Endodermal cell (in vitro differentiated cells): Measurements from ENCODE around the gene ZNF25. TPM values are rescaled to one million over a fixed set of nuclear protein-coding genes. Genes with fewer than 3 reads are reported as not detected.

Source experiments
- DNase-seq: peaks from one replicate; pipeline ENCODE4 v3.0.0-alpha.2; 2017
- H3K27ac ChIP-seq: 2 replicates; pipeline ENCODE4 v1.5.1; 2013; ENCODE audit warnings: mild to moderate bottlenecking, low read depth, low read length, moderate library complexity
- H3K27me3 ChIP-seq: 2 replicates; pipeline ENCODE4 v1.6.1; 2013; ENCODE audit warnings: mild to moderate bottlenecking, low read length, moderate library complexity; ENCODE audit not compliant: insufficient read depth, control insufficient read depth, poor library complexity, severe bottlenecking
- H3K36me3 ChIP-seq: 2 replicates; pipeline ENCODE4 v1.7.0; 2013; ENCODE audit warnings: mild to moderate bottlenecking, low read length, moderate library complexity; ENCODE audit not compliant: control insufficient read depth, insufficient read depth
- H3K4me1 ChIP-seq: one replicate; pipeline ENCODE4 v1.7.0; 2013; ENCODE audit warnings: low read length; ENCODE audit not compliant: control insufficient read depth, insufficient read depth
- H3K4me3 ChIP-seq: 2 replicates; pipeline ENCODE4 v1.5.1; 2013; ENCODE audit warnings: mild to moderate bottlenecking, low read length, moderate library complexity
- H3K9ac ChIP-seq: 2 replicates; pipeline ENCODE4 v1.6.1; 2013; ENCODE audit warnings: mild to moderate bottlenecking, low read length, moderate library complexity; ENCODE audit not compliant: poor library complexity, severe bottlenecking; ENCODE audit errors: extremely low read depth
- H3K9me3 ChIP-seq: 2 replicates; pipeline ENCODE4 v1.6.1; 2013; ENCODE audit warnings: mild to moderate bottlenecking, low read length, moderate library complexity; ENCODE audit not compliant: control insufficient read depth
- H3K27ac Mint-ChIP-seq: 2 replicates; pipeline ENCODE4 v1.8.0; 2020; ENCODE audit warnings: mixed read lengths
- H3K27me3 Mint-ChIP-seq: 2 replicates; pipeline ENCODE4 v1.8.0; 2021; ENCODE audit warnings: mild to moderate bottlenecking, mixed read lengths; ENCODE audit not compliant: insufficient read depth
- H3K36me3 Mint-ChIP-seq: 2 replicates; pipeline ENCODE4 v1.8.0; 2020; ENCODE audit warnings: low read depth, mixed read lengths
- H3K4me1 Mint-ChIP-seq: 2 replicates; pipeline ENCODE4 v1.8.0; 2020; ENCODE audit warnings: mixed read lengths
- H3K4me3 Mint-ChIP-seq: 2 replicates; pipeline ENCODE4 v1.8.0; 2020; ENCODE audit warnings: mild to moderate bottlenecking, moderate library complexity, mixed read lengths
- H3K9me3 Mint-ChIP-seq: 2 replicates; pipeline ENCODE4 v1.8.0; 2020; ENCODE audit warnings: mild to moderate bottlenecking, mixed read lengths
- CTCF ChIP-seq: fragments of 200-600 bp; sonication (generic); conservative IDR thresholded peaks from 2 replicates; pipeline ENCODE4 v1.5.0; 2021; ENCODE audit warnings: antibody characterized with exemption, mild to moderate bottlenecking
- WGBS, 2 experiments: methylation state at CpG; one replicate each; pipeline versions ENCODE4 v1.1.5 to v1.1.7; 2013; ENCODE audit warnings: missing lambda C conversion rate in 2 of 2, mixed read lengths in 1 of 2; ENCODE audit not compliant: insufficient coverage in 1 of 2, insufficient read length in 1 of 2; 5-methylcytosine and 5-hydroxymethylcytosine counted together
- total RNA-seq, 2 donors: library from RNA; stranded (reverse); fragmentation: NEBNext Ultra II Directional in 1 of 2; extraction: Animal tissue kit (Norgen Biotek cat#: 25700) in 1 of 2; gene quantifications; 2 replicates in 1 of 2; 3 replicates in 1 of 2; pipeline ENCODE4 v1.2.1, GENCODE V29; 2021

Gene ZNF25
- total RNA-seq, 2 donors from 2014 or later, result 0.55 to 1.8 TPM

GRCh38 chr10:37906382-37906781 lies 70.1 kb downstream of the ZNF25 start:
- no peak for DNase-seq
- Mint-ChIP-seq H3K27ac (no peak overlapping the region), H3K9me3 (peaks cover 72% of the 10 kb centered on the region), H3K36me3 (no peaks in the 10 kb centered on the region), H3K27me3 (no peaks in the 10 kb centered on the region), H3K4me3 (no peak overlapping the region), H3K4me1 (no peaks in the 10 kb centered on the region)
- H3K27ac ChIP-seq, result no peak overlapping the region
- H3K9ac ChIP-seq, result no peak overlapping the region
- no peaks in the 10 kb centered on the region for H3K27me3 ChIP-seq
- WGBS, 2 experiments, result 40 to 67% methylated on average over 1 to 2 of the region's 2 CpGs
- no peaks in the 10 kb centered on the region for H3K36me3 ChIP-seq
- H3K4me1 ChIP-seq, result no peaks in the 10 kb centered on the region
- no peak for TF ChIP-seq CTCF
- no peak overlapping the region for H3K4me3 ChIP-seq
- peaks cover 34% of the 10 kb centered on the region for H3K9me3 ChIP-seq

Other genes starting within 250 kb of the ZNF25 start
- 10 to 100 TPM in 1 of 2 donors, 1 to 10 TPM in 1; 7.2 to 17.8 TPM for gene ZNF248, start 119.0 kb downstream of the ZNF25 start, total RNA-seq
- 10 to 100 TPM; 45.9 to 50.7 TPM for gene ZNF33A, start 34.0 kb upstream of the ZNF25 start, total RNA-seq
- gene ZNF37A, start 117.7 kb upstream of the ZNF25 start, total RNA-seq, result 10 to 100 TPM; 11.0 to 11.4 TPM